Measurements from ENCODE around the gene GALK2. TPM values are rescaled to one million over a fixed set of nuclear protein-coding genes. Genes with fewer than 3 reads are reported as not detected.

The GALK2 gene
- total RNA-seq, 4 donors from 2014 or later, result 14.7 to 37.1 (median 24.0) TPM

DNA sequence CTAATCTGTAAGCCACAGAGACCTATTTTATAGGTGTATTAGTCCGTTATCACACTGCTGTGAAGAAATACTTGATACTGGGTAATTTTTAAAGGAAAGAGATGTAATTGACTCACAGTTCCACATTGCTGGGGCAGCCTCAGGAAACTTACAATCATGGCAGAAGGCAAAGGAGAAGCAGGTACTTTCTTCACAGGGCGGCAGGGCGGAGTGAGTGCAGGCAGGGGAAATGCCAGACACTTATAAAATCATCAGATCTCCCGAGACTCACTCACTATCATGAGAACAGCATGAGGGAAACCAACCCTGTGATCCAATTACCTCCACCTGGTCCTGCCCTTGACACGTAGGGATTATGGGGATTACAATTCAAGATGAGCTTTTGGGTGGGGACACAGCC, 108.7 kb downstream of the GALK2 start:
- no peak for TF ChIP-seq CTCF (IDR thresholded peaks at IDR 0.05; ENCODE audit: low read depth)

GRCh38 chr15:49279521-49280456, 109.7 kb downstream of the GALK2 start:
- TF ChIP-seq CTCF (IDR thresholded peaks at IDR 0.05; ENCODE audit: low read depth), result no peak

DNA sequence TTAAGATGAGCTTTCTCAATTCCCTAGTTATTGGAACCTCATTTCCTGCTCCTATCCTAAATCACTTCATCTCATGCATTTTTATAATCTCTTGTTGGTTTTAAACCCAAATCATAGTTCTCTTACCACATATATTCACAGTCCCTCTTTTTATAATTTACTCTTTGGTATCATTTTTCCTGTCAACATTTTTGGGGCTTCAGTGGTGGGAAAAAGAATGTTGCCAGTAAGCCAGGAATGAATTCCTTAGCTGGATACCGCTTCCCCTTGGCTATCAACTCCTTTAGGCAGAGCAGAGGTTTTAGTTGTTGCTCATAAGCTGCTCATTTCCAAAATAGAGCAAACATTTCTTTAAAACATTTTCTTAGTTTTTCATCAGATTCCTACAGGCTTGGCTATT, 112.3 kb downstream of the GALK2 start:
- no peak for TF ChIP-seq CTCF (IDR thresholded peaks at IDR 0.05; ENCODE audit: low read depth)

GRCh38 chr15:49286649-49287404, 116.8 kb downstream of the GALK2 start:
- no peak for TF ChIP-seq CTCF (IDR thresholded peaks at IDR 0.05; ENCODE audit: low read depth)

DNA sequence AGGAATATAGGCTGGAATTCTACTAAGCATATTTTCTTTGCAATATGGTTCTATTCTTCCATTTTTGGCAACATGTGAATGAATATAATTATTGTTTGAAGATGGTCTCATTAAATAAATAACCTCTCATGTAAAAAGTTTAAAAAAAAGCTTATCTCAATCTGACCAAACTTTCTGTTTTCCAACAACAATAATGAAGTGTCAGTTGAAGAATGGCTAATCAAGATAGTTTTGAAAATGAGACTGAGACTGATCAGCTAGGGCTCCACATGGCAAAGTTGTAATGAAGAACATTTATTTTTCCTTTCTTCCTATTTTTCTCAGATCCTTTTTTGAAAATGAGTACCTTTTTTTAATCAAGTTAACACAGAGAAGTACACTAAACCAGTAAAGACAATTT, 117.4 kb downstream of the GALK2 start:
- no peak for TF ChIP-seq CTCF (IDR thresholded peaks at IDR 0.05; ENCODE audit: low read depth)

GRCh38 chr15:49288391-49288790, 118.3 kb downstream of the GALK2 start:
- TF ChIP-seq CTCF (IDR thresholded peaks at IDR 0.05; ENCODE audit: low read depth), result no peak

- TF ChIP-seq CTCF (IDR thresholded peaks at IDR 0.05; ENCODE audit: low read depth), result no peak
These were observed 120.1 kb downstream of the GALK2 start for GRCh38 chr15:49290191-49290590.

All from subcutaneous adipose tissue (tissue), 4 donors.